ENCODE data around the gene PIH1D1. TPM values are rescaled to one million over a fixed set of nuclear protein-coding genes. Genes with fewer than 3 reads are reported as not detected.
A peak's percentile ranks its signal among the peaks of the same experiment; 100 is the strongest.

Gene PIH1D1
- total and polyA plus RNA-seq, 2 donors (not counting 3 experiments of a cell fraction or from before 2014, with no cell fraction given) = 83.2 to 86.9 TPM

GRCh38 chr19:49433240-49433901 lies 18.2 kb downstream of the PIH1D1 start:
- CTCF ChIA-PET = no interaction called here

More at GRCh38 chr19:49433240-49433901, 18.2 kb downstream of the PIH1D1 start:
- Histone ChIP-seq H3K27me3 (ENCODE audit: control insufficient read depth in 2 of 2, insufficient read depth in 2 of 2, low read length in 2 of 2) (peaks cover 73 to 75% of the 10 kb centered on the region in 2 experiments), H3K4me2 (ENCODE audit: insufficient read depth, low read length) (no peak overlapping the region), H3K4me3 (replicated peaks in 1 of 3; ENCODE audit: insufficient read depth in 1 of 3, low read depth in 1 of 3, low read length in 3 of 3) (no peak overlapping the region), H3K9me1 (replicated peaks; ENCODE audit: control insufficient read depth, extremely low read depth, insufficient read depth, low read length) (no peaks in the 10 kb centered on the region), H2AFZ (ENCODE audit: low read depth, low read length) (no peak overlapping the region), H3K27ac (ENCODE audit: insufficient read depth, low read depth, low read length) (no peak overlapping the region), H3K79me2 (ENCODE audit: control insufficient read depth, insufficient read depth, low read length) (no peaks in the 10 kb centered on the region), H3K4me1 (ENCODE audit: control insufficient read depth, extremely low read depth, insufficient read depth, low read length) (peaks cover 3% of the 10 kb centered on the region), H3K36me3 (ENCODE audit: control insufficient read depth in 2 of 2, extremely low read depth in 1 of 2, insufficient read depth in 2 of 2, low read length in 2 of 2) (no peaks in the 10 kb centered on the region), H3K9me3 (replicated peaks; ENCODE audit: control insufficient read depth, insufficient read depth, low read length) (no peaks in the 10 kb centered on the region), H3K9ac (replicated peaks; ENCODE audit: extremely low read depth, insufficient read depth, low read length) (no peak overlapping the region), H4K20me1 (replicated peaks; ENCODE audit: control insufficient read depth, extremely low read depth, insufficient read depth, low read length) (no peaks in the 10 kb centered on the region)
- dilution Hi-C loops (cut with MboI; ENCODE audit: extremely low pct_ligation_motif_present, low sequenced_read_pairs) = no loop called here
- intact Hi-C loops (cut with micrococcal nuclease) = no loop called here
- BruUV-seq (replicated peaks) = no TSS peak
- no peak for TF ChIP-seq FOS (IDR thresholded peaks at IDR 0.05; ENCODE audit: borderline replicate concordance, insufficient read depth, low read length)
- no peak for TF ChIP-seq MAX (IDR thresholded peaks at IDR 0.05; ENCODE audit: insufficient read depth, insufficient read length)
- TF ChIP-seq EZH2 (IDR thresholded peaks at IDR 0.05; ENCODE audit: borderline replicate concordance, low read depth, low read length, severe bottlenecking) = no peak
- no peak for TF ChIP-seq JUN (IDR thresholded peaks at IDR 0.05; ENCODE audit: borderline replicate concordance, insufficient read depth, insufficient read length, low read depth)
- no peak for TF ChIP-seq CTCF (IDR thresholded peaks at IDR 0.05; ENCODE audit: extremely low read depth in 1 of 2, insufficient read depth in 1 of 2, low read depth in 1 of 2, low read length in 2 of 2)
- no peak for TF ChIP-seq GATA2 (IDR thresholded peaks at IDR 0.05; ENCODE audit: insufficient read depth, insufficient read length, low read depth, low read length)
- TF ChIP-seq MYC (IDR thresholded peaks at IDR 0.05; ENCODE audit: low read depth, low read length) = no peak
- TF ChIP-seq POLR2A (IDR thresholded peaks at IDR 0.05; ENCODE audit: low read depth, low read length) = no peak
- TF ChIP-seq POLR2AphosphoS5 (IDR thresholded peaks at IDR 0.05; ENCODE audit: insufficient read depth, low read depth, low read length) = no peak
- POLR2A ChIA-PET = no interaction called here
- DNase-seq (ENCODE audit: low read depth, low spot score) (no peak), FAIRE-seq (peak; percentile 15)

Data from endothelial cell of umbilical vein (primary cell).